Dendritic cell treated with granulocyte-macrophage colony-stimulating factor and Interleukin-4, amounts not matched to agents 40 ng/mL and 50 ng/mL, for 4 days (primary cell): ENCODE data around the gene CD99L2.

Source experiments
- H3K27ac Mint-ChIP-seq: one replicate; pipeline ENCODE4 v1.8.0; 2022; ENCODE audit warnings: mild to moderate bottlenecking, mixed read lengths
- H3K27me3 Mint-ChIP-seq: one replicate; pipeline ENCODE4 v1.8.0; 2022; ENCODE audit warnings: mild to moderate bottlenecking, mixed read lengths
- H3K36me3 Mint-ChIP-seq: one replicate; pipeline ENCODE4 v1.8.0; 2022; ENCODE audit warnings: low read depth, mixed read lengths
- H3K4me1 Mint-ChIP-seq: one replicate; pipeline ENCODE4 v1.8.0; 2022; ENCODE audit warnings: low read depth, mixed read lengths
- H3K4me3 Mint-ChIP-seq: one replicate; pipeline ENCODE4 v1.8.0; 2022; ENCODE audit warnings: mild to moderate bottlenecking, moderate library complexity, mixed read lengths
- H3K9me3 Mint-ChIP-seq: one replicate; pipeline ENCODE4 v1.8.0; 2022; ENCODE audit warnings: mixed read lengths
- intact Hi-C: fragments of 100-400 bp; cut with micrococcal nuclease; formaldehyde crosslinking; loops from one replicate; pipeline ENCODE4 v1.15.0; 2022

The CD99L2 gene

DNA sequence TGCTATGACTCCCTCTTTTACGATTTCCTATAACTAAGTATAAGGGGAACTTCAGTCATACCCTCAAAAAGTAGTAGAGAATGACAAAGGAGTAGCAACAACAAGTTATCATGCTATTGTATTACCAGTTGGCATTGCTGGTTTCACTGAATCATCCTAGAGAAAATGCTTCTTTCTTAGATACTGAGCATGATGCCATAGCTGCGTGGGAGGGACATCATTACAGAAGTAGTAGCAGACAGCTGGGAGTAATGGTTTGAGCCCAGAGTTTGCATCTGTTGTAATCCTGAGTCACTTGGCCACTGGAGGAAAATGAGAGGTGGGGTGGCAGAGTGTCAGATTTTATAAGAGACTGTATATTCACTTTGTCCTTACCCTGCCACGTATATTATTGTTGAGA is 166.7 kb downstream of the CD99L2 start:
- Mint-ChIP-seq H3K4me1 (peaks cover 30% of the 10 kb centered on the region), H3K36me3 (peaks cover 48% of the 10 kb centered on the region), H3K9me3 (no peaks in the 10 kb centered on the region), H3K4me3 (no peak overlapping the region), H3K27ac (no peak overlapping the region), H3K27me3 (no peaks in the 10 kb centered on the region)
- intact Hi-C loops: no loop called here

GRCh38 chrX:150730719-150731118 is 167.7 kb downstream of the CD99L2 start:
- Mint-ChIP-seq H3K4me3 (no peak overlapping the region), H3K27me3 (no peaks in the 10 kb centered on the region), H3K27ac (no peak overlapping the region), H3K4me1 (peaks cover 24% of the 10 kb centered on the region), H3K9me3 (no peaks in the 10 kb centered on the region), H3K36me3 (peaks cover 56% of the 10 kb centered on the region)
- intact Hi-C loops: no loop called here

DNA sequence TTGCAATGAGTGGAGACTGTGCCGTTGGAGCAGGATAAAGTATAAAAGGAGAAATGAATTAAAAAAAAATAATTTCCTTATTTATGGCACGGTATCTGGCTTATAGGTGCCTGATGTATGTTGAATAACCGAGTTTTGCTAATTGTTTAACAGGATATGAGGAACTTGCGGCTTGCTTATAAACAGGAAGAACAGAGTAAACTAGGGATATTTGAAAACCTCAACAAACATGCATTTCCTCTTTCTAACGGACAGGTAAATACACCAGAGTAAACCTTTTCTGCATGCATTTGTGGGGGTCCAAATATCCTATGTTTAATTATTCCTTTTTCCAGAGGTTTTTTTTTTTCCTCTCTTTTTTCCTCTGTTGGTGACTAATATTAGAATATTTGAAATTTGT is 168.5 kb downstream of the CD99L2 start:
- no peaks in the 10 kb centered on the region for H3K9me3 Mint-ChIP-seq
- H3K27ac Mint-ChIP-seq: no peak overlapping the region
- no peaks in the 10 kb centered on the region for H3K27me3 Mint-ChIP-seq
- peaks cover 58% of the 10 kb centered on the region for H3K36me3 Mint-ChIP-seq
- intact Hi-C loops: no loop called here
- peaks cover 17% of the 10 kb centered on the region for H3K4me1 Mint-ChIP-seq
- no peak overlapping the region for H3K4me3 Mint-ChIP-seq

DNA sequence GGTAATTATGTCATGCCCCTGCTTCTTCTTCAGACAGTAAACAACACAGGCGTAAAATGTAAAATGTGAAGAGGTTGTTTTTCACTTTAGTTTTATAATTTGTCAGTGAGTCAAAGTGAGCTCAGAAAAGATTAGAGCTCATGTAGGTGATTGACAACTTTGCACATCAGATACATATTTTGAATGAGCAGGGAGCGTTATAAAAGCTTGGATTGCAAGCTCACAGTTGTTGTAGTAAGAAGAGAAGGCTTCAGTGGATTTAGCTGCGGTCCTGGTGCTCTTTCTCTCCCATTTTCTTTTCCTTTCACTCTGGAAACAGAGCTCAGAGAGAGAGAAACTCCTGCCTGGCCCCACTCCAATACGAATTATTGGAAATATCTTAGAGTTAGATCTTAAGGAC is 178.8 kb downstream of the CD99L2 start:
- intact Hi-C loops: no loop called here

More for the DNA sequence above, 178.8 kb downstream of the CD99L2 start:
- Mint-ChIP-seq H3K36me3 (peaks cover 7% of the 10 kb centered on the region), H3K27me3 (no peaks in the 10 kb centered on the region), H3K4me1 (peaks cover 7% of the 10 kb centered on the region), H3K27ac (no peak overlapping the region), H3K9me3 (no peaks in the 10 kb centered on the region), H3K4me3 (no peak overlapping the region)
